Measurements from ENCODE around the gene CCT8. TPM values are rescaled to one million over a fixed set of nuclear protein-coding genes. Genes with fewer than 3 reads are reported as not detected.

The CCT8 gene
- total RNA-seq, 4 donors from 2014 or later = 49.6 to 90.0 (median 63.5) TPM

DNA sequence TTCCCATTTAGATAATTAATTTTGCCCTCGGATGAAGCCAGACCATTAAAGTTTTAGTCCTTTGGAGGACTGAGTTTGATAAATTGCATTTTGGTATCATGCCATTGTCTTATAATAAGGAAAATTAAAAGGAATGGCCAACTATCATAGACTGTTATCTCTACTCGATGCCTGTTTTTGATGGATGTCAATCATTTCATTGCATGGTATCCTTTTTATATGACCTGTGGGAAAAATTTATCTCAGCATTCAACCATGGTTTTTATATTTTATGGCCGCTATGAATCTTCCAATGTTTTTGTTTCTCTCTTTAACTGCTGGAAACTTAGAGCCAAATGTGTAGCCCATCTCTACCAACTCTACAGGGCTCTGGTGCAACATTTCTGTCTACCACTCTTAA lies 9.9 kb upstream of the CCT8 start:
- no peaks in the 10 kb centered on the region for H3K27me3 ChIP-seq
- H3K36me3 ChIP-seq = no peaks in the 10 kb centered on the region
- peaks cover 0 to 8% (median 4%) of the 10 kb centered on the region in 4 donors for H3K4me1 ChIP-seq
- H3K27ac ChIP-seq = no peak overlapping the region
- no peaks in the 10 kb centered on the region for H3K9me3 ChIP-seq
- no peak for TF ChIP-seq POLR2A (IDR thresholded peaks at IDR 0.05)
- no peak for TF ChIP-seq EP300 (IDR thresholded peaks at IDR 0.05)
- no peak for TF ChIP-seq CTCF (IDR thresholded peaks at IDR 0.05)
- no peak for DNase-seq (ENCODE audit: low spot score in 2 of 2)
- no peak overlapping the region for H3K4me3 ChIP-seq
- 91 to 96% methylated on average over 3 of the region's 3 CpGs for WGBS, 2 donors

DNA sequence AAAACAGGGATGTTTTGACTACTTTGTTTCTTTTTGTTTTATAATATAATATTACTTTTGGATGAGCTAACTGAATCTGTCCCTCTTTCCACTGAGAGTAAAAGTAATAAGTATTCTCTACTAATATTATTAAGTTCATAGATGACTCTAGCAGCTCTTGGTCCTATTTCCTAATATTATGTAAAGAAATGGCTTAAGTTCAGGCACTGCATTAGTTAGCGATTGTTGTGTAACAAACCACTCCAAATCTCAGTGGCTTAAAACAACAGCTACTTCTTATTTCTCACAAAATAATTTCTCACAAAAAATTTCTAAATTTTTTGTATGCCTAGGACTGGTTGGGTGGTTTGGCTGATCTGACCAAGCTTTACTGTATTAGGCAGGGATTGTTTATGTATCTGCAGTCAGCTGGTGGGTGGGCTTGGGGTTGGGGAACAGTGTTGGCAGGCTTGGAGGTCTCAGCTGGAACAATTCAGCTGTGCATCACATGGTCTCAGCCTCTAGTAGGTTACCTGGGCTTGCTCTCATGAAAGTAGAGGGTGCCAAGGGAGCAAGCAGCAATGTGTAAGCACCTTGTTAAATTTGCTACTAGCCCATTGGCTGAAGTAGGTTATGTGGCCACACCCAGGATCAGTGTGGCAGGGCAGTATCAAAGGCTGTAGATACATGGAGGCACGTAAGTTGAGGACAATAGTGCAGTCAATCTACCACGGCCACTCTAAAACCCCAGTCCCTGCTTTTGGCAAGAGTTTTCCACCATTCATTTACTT lies 8.8 kb upstream of the CCT8 start:
- Histone ChIP-seq H3K4me3 (no peak overlapping the region), H3K36me3 (no peaks in the 10 kb centered on the region), H3K9me3 (no peaks in the 10 kb centered on the region), H3K4me1 (peaks cover 0 to 8% (median 4%) of the 10 kb centered on the region in 4 donors), H3K27me3 (no peaks in the 10 kb centered on the region), H3K27ac (no peak overlapping the region)
- no peak for DNase-seq (ENCODE audit: low spot score in 2 of 2)
- TF ChIP-seq EP300 (IDR thresholded peaks at IDR 0.05) (no peak), CTCF (IDR thresholded peaks at IDR 0.05) (no peak), POLR2A (IDR thresholded peaks at IDR 0.05) (no peak)
- 73 to 81% methylated on average over 3 of the region's 3 CpGs for WGBS, 2 donors

- TF ChIP-seq CTCF (IDR thresholded peaks at IDR 0.05) (no peak), EP300 (IDR thresholded peaks at IDR 0.05) (no peak), POLR2A (IDR thresholded peaks at IDR 0.05) (no peak)
- no peaks in the 10 kb centered on the region for H3K36me3 ChIP-seq
- H3K4me1 ChIP-seq = peaks cover 0 to 8% (median 4%) of the 10 kb centered on the region in 4 donors
- H3K27ac ChIP-seq = peak overlapping the region in 3 of 4 donors; percentile 10 to 48 (median 15)
- no peaks in the 10 kb centered on the region for H3K9me3 ChIP-seq
- DNase-seq (ENCODE audit: low spot score in 2 of 2) = no peak
- WGBS, 2 donors = 66 to 73% methylated on average over 6 of the region's 6 CpGs
- H3K4me3 ChIP-seq = no peak overlapping the region
- no peaks in the 10 kb centered on the region for H3K27me3 ChIP-seq
Observed at GRCh38 chr21:29080454-29080941, 7.0 kb upstream of the CCT8 start.

DNA sequence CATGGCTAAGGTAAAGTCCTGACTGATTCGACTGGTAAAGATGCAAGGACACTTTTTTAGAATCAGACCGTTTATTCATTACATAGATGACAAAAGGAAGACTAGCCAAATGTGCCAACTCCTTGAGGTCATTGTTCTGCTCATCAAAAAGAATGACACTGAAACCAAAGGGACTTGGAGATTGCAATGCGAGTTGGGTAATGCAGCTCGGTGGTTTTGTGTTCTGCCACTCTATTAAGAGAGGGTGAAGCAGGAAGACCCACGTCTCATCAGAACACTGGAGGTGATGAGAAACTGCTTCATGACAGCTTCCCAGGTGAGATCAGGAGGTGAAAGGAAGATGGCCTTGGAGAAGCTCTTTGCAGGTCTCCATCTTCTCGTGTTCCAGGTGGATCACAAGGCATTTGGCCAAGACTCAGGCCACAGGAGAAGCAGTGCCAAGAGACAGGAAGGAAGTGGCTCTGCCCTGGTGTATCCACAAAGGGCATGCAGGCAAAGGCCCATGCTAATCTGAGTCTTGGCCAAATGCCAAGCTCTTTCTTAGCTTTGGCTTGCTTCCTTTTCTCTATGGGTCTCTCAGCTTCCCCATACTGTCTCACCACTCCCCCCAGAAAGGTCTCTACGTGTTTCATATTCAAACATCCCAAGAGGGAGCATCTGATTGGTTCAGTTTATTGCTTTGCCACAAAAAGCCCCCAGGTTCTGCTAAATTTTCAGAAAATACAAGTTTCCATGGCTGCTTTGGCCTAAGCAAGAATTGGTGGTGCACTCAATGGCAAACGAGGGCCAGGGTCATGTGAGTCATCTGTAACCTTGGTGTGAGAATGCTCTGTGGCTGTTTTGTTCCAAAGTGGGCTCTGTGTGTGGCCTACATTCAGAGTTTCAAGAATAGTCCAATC lies 5.7 kb upstream of the CCT8 start:
- peak in 1 of 2 donors; percentile 40 for DNase-seq (ENCODE audit: low spot score in 2 of 2)
- H3K4me3 ChIP-seq = no peak overlapping the region

More for the DNA sequence above, 5.7 kb upstream of the CCT8 start:
- TF ChIP-seq POLR2A (IDR thresholded peaks at IDR 0.05) = no peak
- TF ChIP-seq CTCF (IDR thresholded peaks at IDR 0.05) = no peak
- no peak for TF ChIP-seq EP300 (IDR thresholded peaks at IDR 0.05)
- H3K4me1 ChIP-seq = peaks cover 0 to 14% (median 4%) of the 10 kb centered on the region in 4 donors
- no peaks in the 10 kb centered on the region for H3K36me3 ChIP-seq
- H3K27ac ChIP-seq = peak overlapping the region in 2 of 4 donors; percentile 15 to 48
- WGBS, 2 donors = 68 to 69% methylated on average over 8 of the region's 8 CpGs
- H3K27me3 ChIP-seq = no peaks in the 10 kb centered on the region
- H3K9me3 ChIP-seq = no peaks in the 10 kb centered on the region

All from tibial nerve (tissue), 4 donors.